K562 (cell line): Measurements from ENCODE around the gene TMEM267. TPM values are rescaled to one million over a fixed set of nuclear protein-coding genes. Genes with fewer than 3 reads are reported as not detected.

Experiments used
- ATAC-seq: fragments of 200-7000 bp; cut with Tn5 transposase; 3 replicates; pipeline ENCODE4 v1.9.1; 2020; ENCODE audit warnings: moderate library complexity
- BruUV-seq: library from RNA; stranded (reverse); fragments of 400-500 nt; replicated peaks from 2 replicates; lab custom pipeline; 2021; lab: Mats Ljungman, UMichigan
- CTCF ChIA-PET: fragments of 300-600 bp; formaldehyde crosslinking; extraction: SDS; loops from one replicate; lab custom pipeline; 2021; ENCODE audit warnings: low intra/inter-chr PET ratio; lab: Yijun Ruan, JAX
- POLR2A ChIA-PET: fragments of 300-600, 350-650 bp; sonication (Branson Sonifier 250); formaldehyde crosslinking; extraction: SDS; loops from one replicate; lab custom pipeline; 2021; ENCODE audit warnings: antibody characterized with exemption, inconsistent platforms; lab: Yijun Ruan, JAX
- DNase-seq, 4 experiments: peaks; one replicate each; pipeline versions ENCODE4 v3.0.0 to v3.0.0-alpha.2; 2011 to 2018; ENCODE audit warnings: low spot score in 3 of 4, mixed read lengths in 3 of 4; ENCODE audit errors: extremely low read depth in 1 of 4
- FAIRE-seq: peaks from 2 replicates; lab custom pipeline; 2011; peaks lifted over from hg19 to GRCh38; lab: Jason Lieb, UNC
- H2AFZ ChIP-seq: 2 replicates; pipeline ENCODE4 v1.6.0; 2011; ENCODE audit warnings: low read depth, low read length, control low read depth, inconsistent platforms
- H3K27ac ChIP-seq: fragments of 200-600 bp; 3 replicates; pipeline ENCODE4 v1.8.0; 2011; ENCODE audit warnings: low read depth, mild to moderate bottlenecking, control low read depth, inconsistent platforms, low read length, moderate library complexity, mixed read lengths; ENCODE audit errors: extremely low read depth
- H3K27me3 ChIP-seq, 2 experiments: fragments of 300-600 bp in 1 of 2; 2 replicates in 1 of 2; 3 replicates in 1 of 2; pipeline versions ENCODE4 v1.6.0 to v1.8.0; 2011; ENCODE audit warnings: inconsistent platforms in 2 of 2, low read length in 2 of 2, mild to moderate bottlenecking in 1 of 2, mixed read lengths in 1 of 2, moderate library complexity in 1 of 2; ENCODE audit not compliant: control insufficient read depth in 2 of 2, insufficient read depth in 2 of 2
- H3K36me3 ChIP-seq: fragments of 300-600 bp; 3 replicates; pipeline ENCODE4 v1.8.0; 2011; ENCODE audit warnings: mild to moderate bottlenecking, low read length, inconsistent platforms; ENCODE audit not compliant: control insufficient read depth, insufficient read depth
- H3K4me1 ChIP-seq, 2 experiments: fragments of 200-600 bp in 1 of 2; replicated peaks in 1 of 2; 2 replicates in 1 of 2; 3 replicates in 1 of 2; pipeline versions ENCODE4 v1.5.1 to v1.8.0; 2011; ENCODE audit warnings: inconsistent platforms in 2 of 2, low read length in 2 of 2, mild to moderate bottlenecking in 1 of 2, mixed read lengths in 1 of 2, moderate library complexity in 1 of 2; ENCODE audit not compliant: control insufficient read depth in 2 of 2, insufficient read depth in 2 of 2
- H3K4me2 ChIP-seq: 2 replicates; pipeline ENCODE4 v1.6.1; 2011; ENCODE audit warnings: low read length, control low read depth, inconsistent platforms, mixed read lengths; ENCODE audit not compliant: insufficient read depth
- H3K4me3 ChIP-seq: fragments of 200-600 bp; sonication (generic), shearing (Covaris generic); 2 replicates; pipeline ENCODE4 v1.5.1; 2016; ENCODE audit warnings: control low read depth, inconsistent platforms
- H3K79me2 ChIP-seq: fragments of 200-600 bp; 3 replicates; pipeline ENCODE4 v1.8.0; 2011; ENCODE audit warnings: low read length, inconsistent platforms; ENCODE audit not compliant: control insufficient read depth, insufficient read depth
- H3K9ac ChIP-seq, 2 experiments: 2 replicates each; pipeline versions ENCODE4 v1.6.0 to v1.6.1; 2011; ENCODE audit warnings: low read depth in 2 of 2, low read length in 2 of 2, control low read depth in 1 of 2, inconsistent platforms in 1 of 2, mild to moderate bottlenecking in 1 of 2, mixed read lengths in 1 of 2; ENCODE audit not compliant: insufficient read depth in 1 of 2
- H3K9me1 ChIP-seq: one replicate; pipeline ENCODE4 v1.6.0; 2011; ENCODE audit warnings: inconsistent platforms, mild to moderate bottlenecking, low read length, moderate library complexity; ENCODE audit not compliant: control insufficient read depth, insufficient read depth
- H3K9me3 ChIP-seq: replicated peaks from 2 replicates; pipeline ENCODE4 v1.5.1; 2011; ENCODE audit warnings: low read depth, low read length, inconsistent platforms; ENCODE audit not compliant: control insufficient read depth, insufficient read depth
- H4K20me1 ChIP-seq: replicated peaks from 2 replicates; pipeline ENCODE4 v1.6.1; 2011; ENCODE audit warnings: low read length, inconsistent platforms, mixed read lengths; ENCODE audit not compliant: control insufficient read depth, insufficient read depth
- DDX20 ChIP-seq: fragments of 450-650 bp; IDR thresholded peaks from 2 replicates; pipeline ENCODE4 v1.6.1; 2016; ENCODE audit warnings: missing genetic modification characterization, low read depth, mild to moderate bottlenecking, missing compliant biosample characterization, moderate library complexity
- EWSR1 ChIP-seq: fragments of 450-650 bp; IDR thresholded peaks from 2 replicates; pipeline ENCODE4 v1.6.1; 2018; ENCODE audit warnings: borderline replicate concordance, mild to moderate bottlenecking, low read depth, moderate library complexity; ENCODE audit not compliant: partially characterized antibody
- FIP1L1 ChIP-seq: fragments of 200-400 bp; formaldehyde crosslinking; IDR thresholded peaks from 2 replicates; pipeline ENCODE4 v1.6.1; 2018; ENCODE audit warnings: mild to moderate bottlenecking, low read depth, low read length; ENCODE audit not compliant: poor library complexity, severe bottlenecking
- NFE2 ChIP-seq: IDR thresholded peaks from 2 replicates; pipeline ENCODE4 v1.6.1; 2014; ENCODE audit warnings: antibody characterized with exemption, low read depth
- NR4A1 ChIP-seq, 2 experiments: fragments of 250-450 bp in 1 of 2; fragments of 450-650 bp in 1 of 2; sonication (Bioruptor Pico) in 1 of 2; IDR thresholded peaks; 2 replicates each; pipeline versions ENCODE4 v1.4.0 to v1.6.1; 2016 to 2020; ENCODE audit warnings: mild to moderate bottlenecking in 2 of 2, missing compliant biosample characterization in 1 of 2, missing genetic modification characterization in 1 of 2, moderate library complexity in 1 of 2
- RFX5 ChIP-seq: IDR thresholded peaks from 2 replicates; pipeline ENCODE4 v1.6.1; 2011; ENCODE audit warnings: low read depth, mild to moderate bottlenecking, improper control_type of control experiment, low read length
- SMARCA5 ChIP-seq: fragments of 450-650 bp; IDR thresholded peaks from 2 replicates; pipeline ENCODE4 v1.6.1; 2016
- U2AF2 ChIP-seq: fragments of 200-400 bp; formaldehyde crosslinking; optimal IDR thresholded peaks from 2 replicates; pipeline ENCODE3; 2017; ENCODE audit warnings: low read depth, mild to moderate bottlenecking, low read length
- ZBTB1 ChIP-seq: sonication (generic); formaldehyde crosslinking; IDR thresholded peaks from 2 replicates; pipeline ENCODE4 v1.8.1; 2023; ENCODE audit warnings: missing genetic modification reagents, low read depth, mild to moderate bottlenecking, borderline replicate concordance
- ZKSCAN1 ChIP-seq: fragments of 150-350 bp; IDR thresholded peaks from 2 replicates; pipeline ENCODE4 v1.6.1; 2016; ENCODE audit warnings: low read depth, low read length
- ZKSCAN8 ChIP-seq: fragments of 200-800 bp; sonication (Bioruptor generic); IDR thresholded peaks from 2 replicates; pipeline ENCODE4 v1.6.1; 2016; ENCODE audit warnings: missing genetic modification characterization, missing compliant biosample characterization
- ZNF165 ChIP-seq: fragments of 250-450 bp; sonication (Bioruptor Pico); IDR thresholded peaks from 2 replicates; pipeline ENCODE4 v1.4.0; 2020; ENCODE audit warnings: borderline replicate concordance
- ZNF436 ChIP-seq: fragments of 250-450, 450-650 bp; sonication (Bioruptor Pico); formaldehyde crosslinking; IDR thresholded peaks from 2 replicates; pipeline ENCODE4 v1.7.0; 2020; ENCODE audit warnings: mild to moderate bottlenecking
- WGBS: fragments of 100-300 bp; shearing (Covaris generic); methylation state at CpG from one replicate; pipeline ENCODE4 v1.1.6; 2016; ENCODE audit warnings: low coverage, mixed read lengths; ENCODE audit not compliant: insufficient coverage; ENCODE audit errors: missing lambda C conversion rate; 5-methylcytosine and 5-hydroxymethylcytosine counted together
- in situ Hi-C: fragments of 300-500 bp; cut with MboI; formaldehyde crosslinking; loops from 4 replicates; pipeline ENCODE4 v1.15.0; 2018; ENCODE audit warnings: inconsistent platforms, mixed read lengths
- intact Hi-C: fragments of 100-400 bp; cut with micrococcal nuclease; formaldehyde crosslinking; loops from 2 replicates; pipeline ENCODE4 v1.14.2; 2022
- polyA plus RNA-seq, 8 experiments: library from polyadenylated mRNA; depleted of rRNA in 4 of 8; stranded (reverse) in 5 of 8; unstranded in 3 of 8; fragments of >200 nt; fragmentation: Nextera tagmentation in 2 of 8; fragmentation: Illumina TruSeq in 1 of 8; extraction: Ambion mirVana in 2 of 8; extraction: Trizol in 1 of 8; gene quantifications; 2 replicates each; pipeline versions ENCODE4 v1.2.1 to v1.2.3, GENCODE V29; 2011 to 2014; ENCODE audit warnings: inconsistent platforms in 1 of 8, missing spikeins in 1 of 8
- total RNA-seq, 7 experiments: library from RNA; depleted of rRNA in 6 of 7; stranded (reverse); fragments of >200 nt in 6 of 7; fragmentation: Illumina TruSeq in 2 of 7; extraction: Trizol in 2 of 7; gene quantifications; 2 replicates each; pipeline versions ENCODE4 v1.2.1 to v1.2.3, GENCODE V29; 2011 to 2021; ENCODE audit warnings: low replicate concordance in 1 of 7
- TF ChIP-seq, protein P1 (sequence below): fragments of 450-650 bp; IDR thresholded peaks from 2 replicates; pipeline ENCODE4 v1.6.1; 2017; ENCODE audit warnings: antibody characterized with exemption, mild to moderate bottlenecking
- TF ChIP-seq, protein P2 (sequence below): fragments of 450-650 bp; conservative IDR thresholded peaks from 2 replicates; pipeline ENCODE4 v1.6.1; 2016; ENCODE audit warnings: missing genetic modification characterization, low read depth, mild to moderate bottlenecking, missing compliant biosample characterization, moderate library complexity
- TF ChIP-seq, protein P3 (sequence below): fragments of 200-800 bp; sonication (Bioruptor generic); IDR thresholded peaks from 2 replicates; pipeline ENCODE4 v1.6.1; 2017; ENCODE audit warnings: missing genetic modification characterization, missing compliant biosample characterization

TMEM267 gene
- total and polyA plus RNA-seq, 9 of the 15 experiments (the other 6 are each of a cell fraction or from before 2014, with no cell fraction given): 8.1 to 61.1 (median 17.8) TPM

DNA sequence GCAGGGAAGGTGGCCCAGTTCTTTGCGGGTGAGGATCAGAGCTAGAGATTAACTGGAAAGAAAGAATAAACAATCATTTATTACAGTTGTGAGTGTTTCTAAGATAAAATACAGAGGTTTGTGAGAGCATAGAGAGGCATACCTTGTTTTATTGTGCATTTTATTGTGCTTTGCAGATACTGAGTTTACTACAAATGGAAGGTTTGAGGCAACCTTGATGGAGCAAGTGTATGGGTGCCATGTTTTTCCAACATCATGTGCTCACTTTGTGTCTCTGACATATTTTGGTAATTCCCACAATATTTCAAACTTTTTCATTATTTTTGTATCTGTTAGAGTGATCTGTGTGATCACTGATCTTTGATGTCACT, 32.0 kb upstream of the TMEM267 start:
- intact Hi-C loops: loop anchor here (1.0 to 5.0 kb wide), 2 partner anchors 31 to 87 kb away; partner anchors contain the start of gene NNT
- Histone ChIP-seq H3K27ac (peak overlapping the region; percentile 85), H3K4me1 (peaks cover 0 to 16% of the 10 kb centered on the region in 2 experiments; a peak in 4 of 5 replicates), H3K4me2 (peak overlapping the region; percentile 93), H3K36me3 (0 out of 3 replicates have a peak, but pooled peaks cover 6% of the 10 kb centered on the region), H3K9me3 (no peaks in the 10 kb centered on the region), H3K27me3 (no peaks in the 10 kb centered on the region), H3K9me1 (peaks cover 2% of the 10 kb centered on the region), H3K79me2 (peaks cover 28% of the 10 kb centered on the region), H4K20me1 (no peaks in the 10 kb centered on the region), H3K9ac (peak overlapping the region in 1 of 2 experiments; percentile 92; a peak in 2 of 4 replicates), H2AFZ (peak overlapping the region; percentile 89), H3K4me3 (peak overlapping the region; percentile 64)
- no peak for ATAC-seq
- DNase-seq: no peak
- POLR2A ChIA-PET: interaction anchor here (0.7 to 2.1 kb wide), 9 partner anchors 8 to 103 kb away, joined by 3 to 11 read pairs (median 5); partner anchors contain the start of gene CCL28
- WGBS: 0% methylated on average over 1 of the region's 1 CpG
- in situ Hi-C loops: no loop called here
- CTCF ChIA-PET: no interaction called here
- BruUV-seq: no TSS peak
- FAIRE-seq: no peak
- TF ChIP-seq, protein P1, sequence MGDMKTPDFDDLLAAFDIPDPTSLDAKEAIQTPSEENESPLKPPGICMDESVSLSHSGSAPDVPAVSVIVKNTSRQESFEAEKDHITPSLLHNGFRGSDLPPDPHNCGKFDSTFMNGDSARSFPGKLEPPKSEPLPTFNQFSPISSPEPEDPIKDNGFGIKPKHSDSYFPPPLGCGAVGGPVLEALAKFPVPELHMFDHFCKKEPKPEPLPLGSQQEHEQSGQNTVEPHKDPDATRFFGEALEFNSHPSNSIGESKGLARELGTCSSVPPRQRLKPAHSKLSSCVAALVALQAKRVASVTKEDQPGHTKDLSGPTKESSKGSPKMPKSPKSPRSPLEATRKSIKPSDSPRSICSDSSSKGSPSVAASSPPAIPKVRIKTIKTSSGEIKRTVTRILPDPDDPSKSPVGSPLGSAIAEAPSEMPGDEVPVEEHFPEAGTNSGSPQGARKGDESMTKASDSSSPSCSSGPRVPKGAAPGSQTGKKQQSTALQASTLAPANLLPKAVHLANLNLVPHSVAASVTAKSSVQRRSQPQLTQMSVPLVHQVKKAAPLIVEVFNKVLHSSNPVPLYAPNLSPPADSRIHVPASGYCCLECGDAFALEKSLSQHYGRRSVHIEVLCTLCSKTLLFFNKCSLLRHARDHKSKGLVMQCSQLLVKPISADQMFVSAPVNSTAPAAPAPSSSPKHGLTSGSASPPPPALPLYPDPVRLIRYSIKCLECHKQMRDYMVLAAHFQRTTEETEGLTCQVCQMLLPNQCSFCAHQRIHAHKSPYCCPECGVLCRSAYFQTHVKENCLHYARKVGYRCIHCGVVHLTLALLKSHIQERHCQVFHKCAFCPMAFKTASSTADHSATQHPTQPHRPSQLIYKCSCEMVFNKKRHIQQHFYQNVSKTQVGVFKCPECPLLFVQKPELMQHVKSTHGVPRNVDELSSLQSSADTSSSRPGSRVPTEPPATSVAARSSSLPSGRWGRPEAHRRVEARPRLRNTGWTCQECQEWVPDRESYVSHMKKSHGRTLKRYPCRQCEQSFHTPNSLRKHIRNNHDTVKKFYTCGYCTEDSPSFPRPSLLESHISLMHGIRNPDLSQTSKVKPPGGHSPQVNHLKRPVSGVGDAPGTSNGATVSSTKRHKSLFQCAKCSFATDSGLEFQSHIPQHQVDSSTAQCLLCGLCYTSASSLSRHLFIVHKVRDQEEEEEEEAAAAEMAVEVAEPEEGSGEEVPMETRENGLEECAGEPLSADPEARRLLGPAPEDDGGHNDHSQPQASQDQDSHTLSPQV: peak; percentile 68
- TF ChIP-seq RFX5: no peak
- TF ChIP-seq SMARCA5: no peak
- TF ChIP-seq ZBTB1 (CRISPR knock-in tag): no peak
- TF ChIP-seq, protein P2, sequence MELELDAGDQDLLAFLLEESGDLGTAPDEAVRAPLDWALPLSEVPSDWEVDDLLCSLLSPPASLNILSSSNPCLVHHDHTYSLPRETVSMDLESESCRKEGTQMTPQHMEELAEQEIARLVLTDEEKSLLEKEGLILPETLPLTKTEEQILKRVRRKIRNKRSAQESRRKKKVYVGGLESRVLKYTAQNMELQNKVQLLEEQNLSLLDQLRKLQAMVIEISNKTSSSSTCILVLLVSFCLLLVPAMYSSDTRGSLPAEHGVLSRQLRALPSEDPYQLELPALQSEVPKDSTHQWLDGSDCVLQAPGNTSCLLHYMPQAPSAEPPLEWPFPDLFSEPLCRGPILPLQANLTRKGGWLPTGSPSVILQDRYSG (tag): peak; percentile 75
- no peak for TF ChIP-seq NFE2
- TF ChIP-seq, protein P3, sequence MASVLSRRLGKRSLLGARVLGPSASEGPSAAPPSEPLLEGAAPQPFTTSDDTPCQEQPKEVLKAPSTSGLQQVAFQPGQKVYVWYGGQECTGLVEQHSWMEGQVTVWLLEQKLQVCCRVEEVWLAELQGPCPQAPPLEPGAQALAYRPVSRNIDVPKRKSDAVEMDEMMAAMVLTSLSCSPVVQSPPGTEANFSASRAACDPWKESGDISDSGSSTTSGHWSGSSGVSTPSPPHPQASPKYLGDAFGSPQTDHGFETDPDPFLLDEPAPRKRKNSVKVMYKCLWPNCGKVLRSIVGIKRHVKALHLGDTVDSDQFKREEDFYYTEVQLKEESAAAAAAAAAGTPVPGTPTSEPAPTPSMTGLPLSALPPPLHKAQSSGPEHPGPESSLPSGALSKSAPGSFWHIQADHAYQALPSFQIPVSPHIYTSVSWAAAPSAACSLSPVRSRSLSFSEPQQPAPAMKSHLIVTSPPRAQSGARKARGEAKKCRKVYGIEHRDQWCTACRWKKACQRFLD (CRISPR knock-in tag): 0 out of 2 replicates have a peak, but pooled peaks have one; percentile 13
- TF ChIP-seq FIP1L1: no peak
- no peak for TF ChIP-seq ZNF436 (CRISPR knock-in tag)
- no peak for TF ChIP-seq EWSR1
- no peak for TF ChIP-seq DDX20
- no peak for TF ChIP-seq ZKSCAN1
- no peak for TF ChIP-seq NR4A1 (CRISPR knock-in tag; IDR thresholded peaks at IDR 0.05)
- TF ChIP-seq NR4A1 (tag; IDR thresholded peaks at IDR 0.05): 0 out of 2 replicates have a peak, but pooled peaks have one; percentile 58
- no peak for TF ChIP-seq U2AF2
- no peak for TF ChIP-seq ZNF165
- no peak for TF ChIP-seq ZKSCAN8 (CRISPR knock-in tag)
